Measurements from ENCODE around the gene RANBP2.

Gene RANBP2

GRCh38 chr2:108776475-108776874 is 57.2 kb downstream of the RANBP2 start:
- in situ Hi-C loops (cut with MboI; ENCODE audit: low sequenced_read_pairs) = no loop called here

GRCh38 chr2:108778857-108779256 is 59.6 kb downstream of the RANBP2 start:
- in situ Hi-C loops (cut with MboI; ENCODE audit: low sequenced_read_pairs) = no loop called here

- in situ Hi-C loops (cut with MboI; ENCODE audit: low sequenced_read_pairs) = no loop called here
Observed at GRCh38 chr2:108786008-108786353, 66.7 kb downstream of the RANBP2 start.

- in situ Hi-C loops (cut with MboI; ENCODE audit: low sequenced_read_pairs) = no loop called here
Observed at GRCh38 chr2:108786354-108787215, 67.3 kb downstream of the RANBP2 start, which contains the start of gene CCDC138. TSS of gene CCDC138 (plus strand) at chr2:108786771. CDS start at chr2:108786823, 52 bp downstream.

DNA sequence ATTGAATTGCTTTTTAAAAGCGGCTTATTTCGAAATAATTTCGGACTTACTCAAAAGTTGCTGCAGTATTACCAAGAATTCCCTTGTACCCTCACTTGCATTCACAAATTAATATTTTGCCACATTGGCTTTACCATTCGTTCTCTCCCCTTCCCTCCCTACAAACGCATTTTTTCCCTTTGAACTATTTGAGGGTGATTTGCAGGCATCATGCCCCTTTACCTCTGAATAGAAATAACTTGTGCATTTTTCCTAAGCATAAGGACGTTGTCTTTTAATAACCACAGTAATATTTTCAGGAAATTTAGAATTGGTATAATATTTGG is 67.9 kb downstream of the RANBP2 start:
- in situ Hi-C loops (cut with MboI; ENCODE audit: low sequenced_read_pairs) = no loop called here

- in situ Hi-C loops (cut with MboI; ENCODE audit: low sequenced_read_pairs) = no loop called here
Observed at GRCh38 chr2:108803045-108803736, 83.9 kb downstream of the RANBP2 start.

GRCh38 chr2:108805032-108805431 is 85.8 kb downstream of the RANBP2 start:
- in situ Hi-C loops (cut with MboI; ENCODE audit: low sequenced_read_pairs) = no loop called here

GRCh38 chr2:108805782-108806181 is 86.5 kb downstream of the RANBP2 start:
- in situ Hi-C loops (cut with MboI; ENCODE audit: low sequenced_read_pairs) = no loop called here

DNA sequence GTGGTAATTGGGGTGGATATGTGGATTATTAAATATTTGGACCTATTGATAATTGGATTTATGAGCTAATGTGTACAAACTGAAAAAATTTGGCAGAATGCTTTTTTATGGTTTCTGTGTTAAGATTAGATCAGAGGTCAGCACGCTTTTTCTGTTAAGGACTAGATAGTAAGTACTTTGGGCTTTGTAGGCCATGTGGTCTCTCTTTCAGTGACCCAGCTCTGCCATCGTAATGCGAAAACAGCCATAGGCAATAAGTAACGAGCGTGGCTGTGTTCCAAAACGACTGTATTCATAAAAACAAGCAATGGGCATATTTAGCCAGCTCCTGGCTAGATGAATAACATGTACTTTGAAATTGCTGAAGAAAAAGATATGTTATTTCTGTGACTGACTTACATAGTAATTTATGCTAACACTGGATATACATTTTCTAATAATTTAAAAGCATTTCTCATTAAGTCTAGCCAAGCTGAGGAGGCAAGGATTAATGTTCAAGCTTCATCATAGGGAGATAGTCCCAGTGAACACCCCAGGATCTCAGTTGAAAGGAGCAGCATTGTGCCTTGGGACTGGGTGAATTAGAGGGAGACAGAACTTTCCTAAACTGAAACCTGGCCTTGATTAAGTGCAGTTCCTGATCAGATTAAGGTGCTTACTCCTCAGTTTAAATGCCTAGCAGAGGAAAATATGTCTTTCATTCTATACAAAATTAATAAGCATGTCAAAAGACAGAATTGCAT is 87.3 kb downstream of the RANBP2 start:
- in situ Hi-C loops (cut with MboI; ENCODE audit: low sequenced_read_pairs) = no loop called here

GRCh38 chr2:108809936-108810335 is 90.7 kb downstream of the RANBP2 start:
- in situ Hi-C loops (cut with MboI; ENCODE audit: low sequenced_read_pairs) = no loop called here

DNA sequence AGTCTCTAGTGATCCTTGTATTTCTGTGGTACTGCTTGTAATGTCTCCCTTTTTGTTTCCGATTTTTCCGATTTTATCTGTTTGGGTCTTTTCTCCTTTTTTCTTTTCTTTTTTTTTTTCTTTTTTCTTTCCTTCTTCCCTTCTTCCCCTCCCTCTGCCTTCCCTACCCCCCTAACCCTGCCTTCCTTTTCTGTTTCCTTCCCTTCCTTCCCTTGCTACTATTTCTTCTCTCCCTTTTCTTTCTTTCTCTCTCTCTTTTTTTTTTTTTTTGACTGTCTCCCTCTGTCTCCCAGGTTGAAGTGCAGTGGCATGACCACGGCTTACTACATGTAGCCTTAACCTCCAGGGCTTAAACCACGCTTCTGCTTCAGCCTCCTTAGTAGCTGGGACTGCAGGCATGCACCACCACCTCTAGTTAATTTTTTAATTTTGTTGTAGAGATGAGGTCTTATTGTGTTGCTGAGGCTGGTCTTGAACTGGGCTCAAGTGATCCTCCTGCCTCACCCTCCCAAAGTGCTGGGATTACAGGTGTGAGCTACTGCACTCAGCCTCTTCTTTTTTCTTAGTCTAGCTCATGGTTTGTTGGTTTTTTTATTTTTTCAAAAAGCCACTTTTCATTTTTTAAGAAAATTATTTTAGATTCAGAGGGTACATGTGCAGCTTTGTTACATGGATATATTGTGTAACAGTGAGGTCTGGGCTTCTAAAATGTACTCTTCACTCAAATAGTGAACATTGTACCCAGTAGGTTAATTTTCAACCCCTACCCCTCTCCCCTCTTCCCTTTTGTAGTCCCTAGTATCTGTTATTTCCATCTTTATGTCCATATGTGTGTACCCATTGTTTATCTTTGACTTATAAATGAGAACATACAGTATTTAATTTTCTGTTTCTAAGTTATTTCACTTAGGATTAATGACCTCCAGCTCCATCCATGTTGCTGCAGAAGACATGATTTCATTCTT is 92.0 kb downstream of the RANBP2 start:
- in situ Hi-C loops (cut with MboI; ENCODE audit: low sequenced_read_pairs) = no loop called here

DNA sequence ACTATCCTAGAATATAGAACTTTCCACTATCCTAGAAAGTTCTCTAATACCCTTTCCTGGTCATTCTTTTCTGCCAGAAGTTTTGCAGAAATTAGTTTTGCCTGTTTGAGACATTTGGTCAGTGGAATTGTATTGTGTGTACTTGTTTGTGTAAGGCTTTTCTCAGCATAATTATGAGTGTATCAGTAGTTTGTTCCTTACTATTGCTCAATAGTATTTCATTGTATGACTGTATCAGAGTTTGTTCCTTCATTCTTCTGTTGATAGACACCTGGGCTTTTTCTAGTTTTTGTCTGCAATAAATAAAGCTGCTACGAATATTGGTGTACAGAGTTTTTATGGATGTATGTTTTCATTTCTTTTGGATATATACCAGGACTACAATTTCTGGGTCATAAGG is 94.5 kb downstream of the RANBP2 start:
- in situ Hi-C loops (cut with MboI; ENCODE audit: low sequenced_read_pairs) = no loop called here

DNA sequence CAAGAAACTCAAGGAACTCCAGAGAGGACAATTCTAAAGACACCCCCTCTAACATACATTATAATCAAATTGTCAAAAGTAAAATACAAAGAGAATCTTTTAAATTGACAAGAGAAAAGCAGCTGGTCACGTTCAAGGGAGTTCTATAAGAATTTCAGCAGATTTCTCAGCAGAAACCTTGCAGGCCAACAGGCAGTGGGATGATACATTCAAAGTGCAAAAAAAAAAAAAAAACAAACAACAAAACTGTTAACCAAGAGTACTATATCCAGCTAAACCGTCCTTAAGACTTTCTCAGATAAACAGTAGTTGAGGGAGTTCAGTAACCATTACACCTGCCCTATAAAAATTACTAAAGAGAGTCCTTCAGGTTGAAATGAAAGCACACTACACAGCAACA is 101.2 kb downstream of the RANBP2 start:
- in situ Hi-C loops (cut with MboI; ENCODE audit: low sequenced_read_pairs) = no loop called here

DNA sequence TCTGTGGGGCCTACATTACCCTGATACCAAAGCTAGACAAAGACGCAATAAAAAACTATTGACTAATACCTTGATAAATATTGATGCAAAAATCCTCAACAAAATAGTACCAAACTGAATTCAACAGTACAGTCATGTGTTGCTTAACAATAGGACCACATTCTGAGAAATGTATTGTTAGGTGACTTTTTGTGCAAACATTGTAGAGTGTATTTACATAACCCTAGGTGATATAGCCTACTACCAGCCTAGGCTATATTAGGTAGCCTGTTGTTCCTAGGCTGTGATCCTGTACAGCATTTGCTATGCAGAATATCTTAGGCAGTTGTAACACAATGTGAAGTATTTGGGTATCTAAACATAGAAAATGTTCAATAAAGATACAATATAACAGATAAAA is 104.0 kb downstream of the RANBP2 start:
- in situ Hi-C loops (cut with MboI; ENCODE audit: low sequenced_read_pairs) = no loop called here

- in situ Hi-C loops (cut with MboI; ENCODE audit: low sequenced_read_pairs) = no loop called here
Observed at GRCh38 chr2:108824316-108825070, 105.2 kb downstream of the RANBP2 start.

- in situ Hi-C loops (cut with MboI; ENCODE audit: low sequenced_read_pairs) = no loop called here
Observed at GRCh38 chr2:108825254-108825653, 106.0 kb downstream of the RANBP2 start.

DNA sequence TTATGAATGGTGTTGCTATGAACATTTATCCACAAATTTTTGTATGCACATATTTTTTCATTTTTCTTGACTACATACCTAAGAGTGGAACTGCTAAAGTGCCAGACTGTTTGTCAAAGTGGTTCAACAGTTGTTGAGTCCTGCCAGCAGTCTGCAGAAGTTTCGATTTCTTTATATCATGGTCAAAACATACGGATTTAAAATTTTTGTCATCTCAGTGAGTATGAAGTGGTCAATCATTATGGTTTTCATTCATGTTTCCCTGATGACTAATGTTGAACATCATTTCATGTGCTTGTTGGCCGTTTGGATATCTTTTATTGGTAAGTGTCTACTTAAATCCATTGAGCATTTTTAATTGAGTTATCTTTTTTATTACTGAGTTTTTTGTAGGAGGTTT is 106.5 kb downstream of the RANBP2 start:
- in situ Hi-C loops (cut with MboI; ENCODE audit: low sequenced_read_pairs) = no loop called here

- in situ Hi-C loops (cut with MboI; ENCODE audit: low sequenced_read_pairs) = no loop called here
Observed at GRCh38 chr2:108829578-108830310, 110.5 kb downstream of the RANBP2 start.

GRCh38 chr2:108833219-108833618 is 113.9 kb downstream of the RANBP2 start:
- in situ Hi-C loops (cut with MboI; ENCODE audit: low sequenced_read_pairs) = no loop called here

All from HL-60/S4 (cell line).